ENCODE measurements around the gene FOXP1. TPM values are rescaled to one million over a fixed set of nuclear protein-coding genes. Genes with fewer than 3 reads are reported as not detected.

FOXP1 gene
- total and polyA plus RNA-seq, 9 of the 15 experiments (the other 6 are each of a cell fraction or from before 2014, with no cell fraction given) = 7.7 to 34.5 (median 13.7) TPM

DNA sequence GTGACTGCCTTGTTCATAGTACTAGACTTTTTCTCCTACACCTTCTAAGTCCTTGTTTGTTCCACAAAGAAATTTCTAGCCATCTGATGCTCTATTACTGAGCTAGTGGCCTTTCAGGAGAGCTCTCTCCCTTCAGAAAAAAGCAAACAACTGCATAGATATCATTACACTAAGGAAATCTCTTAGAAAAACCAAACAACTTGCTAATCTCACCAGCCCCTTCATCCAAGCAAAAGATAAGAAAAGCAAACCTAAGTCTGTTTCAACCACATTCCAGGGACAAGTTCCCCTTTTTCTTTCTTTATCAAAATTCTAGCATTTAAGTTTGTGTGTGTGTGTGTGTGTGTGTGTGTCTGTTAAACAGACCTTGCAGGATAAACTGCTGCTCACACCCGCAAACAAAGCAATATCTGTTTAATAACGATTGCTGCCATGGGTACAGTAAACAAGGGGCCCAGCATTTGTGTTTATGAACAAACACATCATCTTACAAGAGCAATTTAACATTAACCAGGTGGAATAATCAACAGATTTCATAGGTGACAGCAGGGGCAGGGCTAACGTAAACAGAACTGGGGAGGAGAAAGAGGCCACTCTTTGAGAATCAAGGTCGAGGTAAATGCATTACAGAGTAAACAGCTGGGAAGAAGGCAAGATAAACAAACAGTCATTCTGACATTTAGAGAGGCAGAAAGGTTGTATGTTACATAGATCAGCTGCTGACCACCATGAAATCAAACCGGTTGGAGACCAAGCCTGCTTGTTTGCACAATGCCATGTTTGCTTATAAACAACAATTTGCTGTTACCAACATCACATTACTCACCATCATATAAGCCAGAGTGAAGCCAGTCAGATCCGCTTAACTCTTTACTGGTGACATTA is 375.1 kb downstream of the FOXP1 start:
- Histone ChIP-seq H3K4me1 (replicated peaks in 1 of 2; ENCODE audit: control insufficient read depth in 2 of 2, insufficient read depth in 2 of 2, low read length in 2 of 2) (peaks cover 7 to 24% of the 10 kb centered on the region in 2 experiments), H3K79me2 (ENCODE audit: control insufficient read depth, insufficient read depth, low read length) (no peaks in the 10 kb centered on the region), H4K20me1 (replicated peaks; ENCODE audit: control insufficient read depth, insufficient read depth, low read length) (peaks cover 3% of the 10 kb centered on the region), H3K27ac (ENCODE audit: extremely low read depth, low read depth, low read length) (peak overlapping the region; percentile 60; the same call in 2 of the 3 replicates), H3K9me1 (ENCODE audit: control insufficient read depth, insufficient read depth, low read length) (no peaks in the 10 kb centered on the region), H3K4me3 (no peak overlapping the region), H3K9me3 (replicated peaks; ENCODE audit: control insufficient read depth, insufficient read depth, low read depth, low read length) (no peaks in the 10 kb centered on the region), H3K36me3 (ENCODE audit: control insufficient read depth, insufficient read depth, low read length) (no peaks in the 10 kb centered on the region), H2AFZ (ENCODE audit: low read depth, low read length) (no peak overlapping the region), H3K27me3 (ENCODE audit: control insufficient read depth in 2 of 2, insufficient read depth in 2 of 2, low read length in 2 of 2) (no peaks in the 10 kb centered on the region), H3K9ac (ENCODE audit: insufficient read depth in 1 of 2, low read depth in 2 of 2, low read length in 2 of 2) (peak overlapping the region in 1 of 2 experiments; percentile 26; a peak in 1 of 4 replicates), H3K4me2 (ENCODE audit: insufficient read depth, low read length) (no peak overlapping the region)
- DNase-seq (ENCODE audit: extremely low read depth in 1 of 4, low spot score in 3 of 4) (peak; percentile 22 to 71 (median 43)), ATAC-seq (peak; percentile 79), FAIRE-seq (peak; percentile 69)
- in situ Hi-C loops (cut with MboI) (no loop called here), intact Hi-C loops (cut with micrococcal nuclease) (loop anchor here (5.0 kb wide), 1 partner anchor 76 kb away; no protein-coding TSS in a partner anchor)
- WGBS (ENCODE audit: insufficient coverage, low coverage, missing lambda C conversion rate) = 18% methylated on average over 6 of the region's 6 CpGs
- CTCF ChIA-PET (ENCODE audit: low intra/inter-chr PET ratio) = no interaction called here
- POLR2A ChIA-PET = interaction anchor here (0.5 to 0.6 kb wide), 2 partner anchors 18 to 287 kb away, joined by 3 read pairs; no protein-coding TSS in a partner anchor
- no TSS peak for BruUV-seq (replicated peaks)
- TF ChIP-seq NR1H2 (CRISPR knock-in tag; IDR thresholded peaks at IDR 0.05) = no peak
- no peak; the same call in 1 of the 2 replicates for TF ChIP-seq CREM (IDR thresholded peaks at IDR 0.05; ENCODE audit: low read depth)
- no peak for TF ChIP-seq SIX5 (IDR thresholded peaks at IDR 0.05; ENCODE audit: borderline replicate concordance in 1 of 2, insufficient read depth in 1 of 2, low read depth in 1 of 2, low read length in 2 of 2)
- TF ChIP-seq, protein P1, sequence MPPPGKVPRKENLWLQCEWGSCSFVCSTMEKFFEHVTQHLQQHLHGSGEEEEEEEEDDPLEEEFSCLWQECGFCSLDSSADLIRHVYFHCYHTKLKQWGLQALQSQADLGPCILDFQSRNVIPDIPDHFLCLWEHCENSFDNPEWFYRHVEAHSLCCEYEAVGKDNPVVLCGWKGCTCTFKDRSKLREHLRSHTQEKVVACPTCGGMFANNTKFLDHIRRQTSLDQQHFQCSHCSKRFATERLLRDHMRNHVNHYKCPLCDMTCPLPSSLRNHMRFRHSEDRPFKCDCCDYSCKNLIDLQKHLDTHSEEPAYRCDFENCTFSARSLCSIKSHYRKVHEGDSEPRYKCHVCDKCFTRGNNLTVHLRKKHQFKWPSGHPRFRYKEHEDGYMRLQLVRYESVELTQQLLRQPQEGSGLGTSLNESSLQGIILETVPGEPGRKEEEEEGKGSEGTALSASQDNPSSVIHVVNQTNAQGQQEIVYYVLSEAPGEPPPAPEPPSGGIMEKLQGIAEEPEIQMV (tag; conservative IDR thresholded peaks at IDR 0.05; ENCODE audit: low read depth) = no peak
- TF ChIP-seq, protein P2, sequence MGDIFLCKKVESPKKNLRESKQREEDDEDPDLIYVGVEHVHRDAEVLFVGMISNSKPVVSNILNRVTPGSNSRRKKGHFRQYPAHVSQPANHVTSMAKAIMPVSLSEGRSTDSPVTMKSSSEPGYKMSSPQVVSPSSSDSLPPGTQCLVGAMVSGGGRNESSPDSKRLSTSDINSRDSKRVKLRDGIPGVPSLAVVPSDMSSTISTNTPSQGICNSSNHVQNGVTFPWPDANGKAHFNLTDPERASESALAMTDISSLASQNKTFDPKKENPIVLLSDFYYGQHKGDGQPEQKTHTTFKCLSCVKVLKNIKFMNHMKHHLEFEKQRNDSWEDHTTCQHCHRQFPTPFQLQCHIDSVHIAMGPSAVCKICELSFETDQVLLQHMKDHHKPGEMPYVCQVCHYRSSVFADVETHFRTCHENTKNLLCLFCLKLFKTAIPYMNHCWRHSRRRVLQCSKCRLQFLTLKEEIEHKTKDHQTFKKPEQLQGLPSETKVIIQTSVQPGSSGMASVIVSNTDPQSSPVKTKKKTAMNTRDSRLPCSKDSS (IDR thresholded peaks at IDR 0.05; ENCODE audit: low read depth, partially characterized antibody) = no peak
- TF ChIP-seq PCBP1 (IDR thresholded peaks at IDR 0.05; ENCODE audit: low read depth, low read length, poor library complexity, severe bottlenecking) = no peak
- TF ChIP-seq DMBX1 (CRISPR knock-in tag; IDR thresholded peaks at IDR 0.05; ENCODE audit: borderline replicate concordance) = no peak
- TF ChIP-seq ZC3H11A (IDR thresholded peaks at IDR 0.05; ENCODE audit: low read depth, low read length) = no peak
- TF ChIP-seq SLC30A9 (CRISPR knock-in tag; IDR thresholded peaks at IDR 0.05) = no peak
- no peak for TF ChIP-seq ZNF24 (IDR thresholded peaks at IDR 0.05)
- TF ChIP-seq GATAD2A (IDR thresholded peaks at IDR 0.05) = peak; percentile 77; the same call in 1 of the 2 replicates
- TF ChIP-seq ZNF707 (CRISPR knock-in tag; conservative IDR thresholded peaks at IDR 0.05) = no peak
- TF ChIP-seq ZNF57 (CRISPR knock-in tag; IDR thresholded peaks at IDR 0.05) = no peak
- TF ChIP-seq ZSCAN29 (IDR thresholded peaks at IDR 0.05) = no peak
- TF ChIP-seq MECOM (CRISPR knock-in tag; IDR thresholded peaks at IDR 0.05) = no peak
- TF ChIP-seq BHLHE40 (IDR thresholded peaks at IDR 0.05; ENCODE audit: low read length) = no peak
- TF ChIP-seq CBFA2T2 (conservative IDR thresholded peaks at IDR 0.05) = peak; percentile 84
- peak; percentile 45; the same call in 1 of the 2 replicates for TF ChIP-seq ESRRA (IDR thresholded peaks at IDR 0.05; ENCODE audit: borderline replicate concordance, low read depth)
